GM19043 (cell line): ENCODE data around the gene TRAF4.

Experiments used
- ATAC-seq: cut with Tn5 transposase; IDR thresholded peaks from one replicate; pipeline ENCODE4 v1.9.1; 2021; ENCODE audit warnings: low read depth; ENCODE audit not compliant: unreplicated experiment

Gene TRAF4, protein sequence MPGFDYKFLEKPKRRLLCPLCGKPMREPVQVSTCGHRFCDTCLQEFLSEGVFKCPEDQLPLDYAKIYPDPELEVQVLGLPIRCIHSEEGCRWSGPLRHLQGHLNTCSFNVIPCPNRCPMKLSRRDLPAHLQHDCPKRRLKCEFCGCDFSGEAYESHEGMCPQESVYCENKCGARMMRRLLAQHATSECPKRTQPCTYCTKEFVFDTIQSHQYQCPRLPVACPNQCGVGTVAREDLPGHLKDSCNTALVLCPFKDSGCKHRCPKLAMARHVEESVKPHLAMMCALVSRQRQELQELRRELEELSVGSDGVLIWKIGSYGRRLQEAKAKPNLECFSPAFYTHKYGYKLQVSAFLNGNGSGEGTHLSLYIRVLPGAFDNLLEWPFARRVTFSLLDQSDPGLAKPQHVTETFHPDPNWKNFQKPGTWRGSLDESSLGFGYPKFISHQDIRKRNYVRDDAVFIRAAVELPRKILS

DNA sequence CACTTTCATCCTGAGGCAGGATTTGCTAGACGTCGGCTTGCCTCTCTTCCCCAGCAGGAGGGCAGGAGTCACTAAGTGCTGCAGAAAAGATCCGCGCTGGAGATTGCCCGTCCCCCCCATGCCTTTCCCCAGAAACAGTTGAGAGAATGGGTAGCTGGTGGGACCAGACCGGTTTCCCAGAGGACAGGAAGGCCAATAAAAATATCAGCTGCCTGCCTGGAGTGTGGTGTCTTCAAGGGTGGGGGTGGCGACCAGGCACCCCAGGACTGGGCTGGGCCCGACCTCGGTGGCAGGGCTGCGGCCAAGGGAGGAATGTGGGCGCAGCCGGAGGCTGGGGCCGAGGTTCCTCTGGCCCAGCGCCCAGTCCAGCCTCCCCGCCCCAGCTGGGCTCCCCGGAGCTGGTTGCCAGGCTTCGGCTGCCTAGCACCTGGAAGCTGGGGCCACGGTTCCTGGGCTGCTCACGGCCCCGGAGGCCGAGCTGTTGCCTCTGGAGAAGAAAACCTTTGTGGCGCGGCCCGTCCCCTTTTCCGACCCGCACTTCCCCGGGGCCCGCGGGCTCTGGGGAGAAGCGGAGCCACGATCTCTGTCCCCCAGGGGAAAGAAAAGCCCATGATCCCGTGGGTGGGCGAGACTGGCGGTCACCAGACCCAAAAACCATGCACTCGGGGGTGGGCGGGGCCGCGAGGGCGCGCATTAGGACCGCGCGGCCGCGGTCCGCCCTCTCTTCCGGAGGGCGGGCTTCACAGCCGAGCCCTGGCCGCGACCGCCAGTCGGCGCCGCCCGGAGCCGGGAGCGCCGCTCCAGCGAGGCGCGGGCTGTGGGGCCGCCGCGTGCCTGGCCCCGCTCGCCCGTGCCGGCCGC is at the start of gene TRAF4:
TRAF4 (plus strand) TSS at position 769 of the 861 bp plus-strand sequence. CDS start 102 bp downstream, outside the sequence.
- peak; percentile 45 for ATAC-seq

DNA sequence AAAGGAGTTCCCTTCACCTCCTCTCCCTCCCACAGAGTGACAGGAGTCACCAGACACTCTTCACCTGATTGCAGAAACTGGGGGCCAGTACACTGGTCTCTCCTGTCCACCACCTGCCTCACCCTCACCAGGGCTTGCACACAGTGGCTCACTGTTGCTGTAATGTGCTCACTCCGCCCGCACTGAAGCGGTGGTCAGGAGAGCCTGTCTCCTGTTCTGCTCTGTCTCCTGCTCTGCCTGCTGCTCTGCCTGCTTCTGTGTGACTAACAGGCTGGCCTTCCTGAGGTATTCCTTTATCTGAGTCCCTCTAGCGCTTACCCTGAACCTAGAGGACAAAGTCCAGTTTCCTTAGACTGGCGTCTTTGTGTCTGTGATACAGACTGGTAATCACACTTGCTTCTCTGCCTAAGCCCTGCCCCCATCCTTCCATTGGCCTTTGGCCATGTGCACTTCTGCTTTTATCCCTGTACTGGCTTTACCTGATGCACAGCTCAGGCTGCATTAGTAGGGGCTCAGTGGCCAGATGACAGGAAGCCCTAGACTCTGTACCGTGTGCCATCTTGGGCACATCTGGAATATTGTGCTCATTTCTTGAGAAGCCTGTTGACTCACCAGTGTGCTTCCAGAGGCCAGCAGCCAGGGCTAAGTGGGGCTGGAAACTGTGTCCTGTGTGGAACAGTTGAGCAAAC is 45.4 kb upstream of the TRAF4 start:
- no peak for ATAC-seq

DNA sequence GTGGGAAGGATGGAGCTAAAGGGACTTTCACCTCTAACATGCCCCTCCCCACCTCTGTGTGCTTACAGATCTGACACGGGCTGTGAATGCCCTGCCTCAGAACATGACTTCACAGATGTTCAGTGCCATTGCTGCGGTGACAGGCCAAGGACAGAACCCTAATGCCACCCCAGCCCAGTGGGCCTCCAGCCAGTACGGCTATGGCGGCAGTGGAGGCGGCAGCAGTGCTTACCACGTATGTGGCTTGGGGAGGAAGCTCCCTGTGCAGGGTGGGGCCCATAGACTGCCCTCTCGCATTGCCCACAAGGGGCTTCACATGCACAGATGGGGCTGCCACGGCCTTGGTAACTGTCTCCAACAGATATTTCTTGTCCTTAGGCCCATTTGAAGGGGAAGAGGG is 43.5 kb upstream of the TRAF4 start:
- no peak for ATAC-seq

DNA sequence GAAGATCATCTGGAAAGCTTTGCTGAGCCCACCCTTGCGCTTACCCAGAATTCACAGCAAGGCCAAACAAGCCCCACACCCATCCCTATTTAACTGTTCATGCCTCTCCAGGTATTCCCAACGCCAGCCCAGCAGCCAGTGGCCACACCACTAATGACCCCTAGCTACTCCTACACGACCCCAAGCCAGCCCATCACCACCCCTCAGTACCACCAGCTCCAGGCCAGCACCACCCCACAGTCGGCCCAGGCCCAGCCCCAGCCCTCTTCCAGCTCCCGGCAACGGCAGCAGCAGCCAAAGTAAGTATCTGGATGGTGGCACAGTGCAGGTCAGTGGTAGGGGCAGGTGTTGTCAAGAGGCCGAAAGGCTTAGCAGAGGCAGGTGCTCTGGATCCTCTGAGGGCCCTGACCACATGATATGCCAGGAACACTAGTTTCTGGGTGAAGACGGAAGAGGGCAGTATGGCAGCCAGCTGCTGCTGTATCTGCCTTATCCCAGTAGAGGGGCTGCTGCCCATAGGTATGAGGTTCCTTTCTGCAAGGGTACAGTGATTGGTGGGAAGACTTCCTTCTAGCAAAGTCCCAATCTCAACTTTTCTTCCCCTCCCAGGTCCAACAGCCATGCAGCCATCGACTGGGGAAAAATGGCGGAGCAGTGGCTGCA is 42.9 kb upstream of the TRAF4 start:
- no peak for ATAC-seq

DNA sequence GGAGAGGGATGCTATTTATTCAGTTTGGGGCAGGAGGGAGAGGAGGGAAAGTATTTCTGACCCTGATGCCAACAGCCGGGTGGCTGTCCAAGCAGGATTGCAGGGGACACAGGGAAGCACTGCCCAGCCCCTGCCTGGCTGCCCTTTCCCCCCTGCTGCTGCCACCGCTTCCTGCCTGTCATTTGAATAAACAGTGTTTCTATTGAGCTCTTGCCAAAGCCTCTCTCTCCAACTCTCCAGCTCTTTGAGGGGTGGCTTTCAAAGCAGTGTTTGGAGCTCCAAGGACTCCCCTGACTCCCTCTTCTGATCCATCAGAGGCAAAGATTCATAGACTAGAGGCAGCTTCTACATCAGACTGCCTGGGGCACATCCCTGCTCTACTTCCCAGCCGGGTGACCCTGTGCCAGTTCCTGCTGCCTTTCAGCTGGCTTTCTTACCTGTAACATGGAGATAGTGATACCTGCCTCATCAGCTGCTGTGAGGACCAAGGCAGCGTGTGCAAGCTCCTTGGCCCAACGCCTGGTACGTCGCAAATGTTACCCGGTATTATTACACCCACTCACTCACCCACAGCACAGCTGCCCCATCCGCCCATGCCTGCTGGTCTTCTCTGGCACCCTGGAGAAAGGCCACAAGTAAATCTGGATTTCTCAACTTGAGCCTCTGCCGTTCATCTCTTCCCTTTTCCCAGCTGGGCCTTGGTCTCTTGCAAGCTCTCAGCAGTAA is 41.6 kb upstream of the TRAF4 start:
- ATAC-seq = no peak

DNA sequence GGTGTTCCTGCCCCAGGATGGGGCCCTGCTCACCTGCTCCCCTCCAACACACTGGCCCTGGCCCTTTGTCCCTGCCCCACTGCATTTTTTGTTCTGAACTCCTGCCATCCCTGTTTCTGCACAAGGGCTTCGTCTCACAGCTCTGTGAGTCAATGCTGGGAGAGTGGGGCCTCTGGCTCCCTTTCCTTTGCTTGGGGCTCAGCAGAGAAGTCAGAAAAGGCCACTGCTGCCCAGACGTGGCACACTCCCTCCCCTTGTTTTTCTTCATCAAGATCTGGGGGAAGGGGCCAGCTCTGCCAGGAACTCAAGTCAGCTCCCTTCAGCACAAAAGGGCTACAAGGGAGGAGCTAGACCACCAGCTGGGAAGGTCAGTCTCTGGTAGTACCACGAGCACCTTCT is 41.1 kb upstream of the TRAF4 start:
- ATAC-seq = no peak

DNA sequence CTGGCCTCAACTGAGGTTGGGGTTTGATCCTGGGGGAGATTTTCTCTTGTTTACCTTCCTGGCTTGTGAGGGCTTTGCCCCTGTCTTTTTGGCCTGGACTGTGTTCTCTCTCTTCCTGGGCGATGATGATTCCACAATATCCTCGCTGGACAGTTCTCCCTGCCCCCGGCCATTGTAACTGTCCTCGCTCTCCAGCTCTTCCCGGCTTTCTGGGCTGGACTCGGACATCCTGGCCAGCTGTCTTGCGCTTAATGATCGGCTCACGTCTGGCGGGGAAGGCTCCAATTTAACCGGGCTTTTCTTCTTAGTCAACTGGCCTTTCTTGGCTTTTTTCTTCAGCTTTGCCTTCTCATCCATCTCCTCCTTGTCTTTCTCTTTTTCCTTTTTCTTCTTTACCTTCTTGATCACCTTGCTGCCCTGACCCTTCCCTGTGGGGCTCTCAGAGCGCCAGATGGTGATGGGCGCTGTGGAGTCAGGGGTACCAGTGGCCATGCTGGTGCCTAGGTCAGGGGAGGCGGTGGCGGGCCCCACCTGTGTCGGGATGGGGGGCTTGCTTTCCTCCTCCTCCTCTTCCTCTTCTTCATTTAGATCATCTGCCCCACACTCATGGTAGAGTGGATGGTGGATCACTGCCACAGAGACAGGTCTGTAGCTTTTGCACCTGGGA is 40.1 kb upstream of the TRAF4 start:
- no peak for ATAC-seq

DNA sequence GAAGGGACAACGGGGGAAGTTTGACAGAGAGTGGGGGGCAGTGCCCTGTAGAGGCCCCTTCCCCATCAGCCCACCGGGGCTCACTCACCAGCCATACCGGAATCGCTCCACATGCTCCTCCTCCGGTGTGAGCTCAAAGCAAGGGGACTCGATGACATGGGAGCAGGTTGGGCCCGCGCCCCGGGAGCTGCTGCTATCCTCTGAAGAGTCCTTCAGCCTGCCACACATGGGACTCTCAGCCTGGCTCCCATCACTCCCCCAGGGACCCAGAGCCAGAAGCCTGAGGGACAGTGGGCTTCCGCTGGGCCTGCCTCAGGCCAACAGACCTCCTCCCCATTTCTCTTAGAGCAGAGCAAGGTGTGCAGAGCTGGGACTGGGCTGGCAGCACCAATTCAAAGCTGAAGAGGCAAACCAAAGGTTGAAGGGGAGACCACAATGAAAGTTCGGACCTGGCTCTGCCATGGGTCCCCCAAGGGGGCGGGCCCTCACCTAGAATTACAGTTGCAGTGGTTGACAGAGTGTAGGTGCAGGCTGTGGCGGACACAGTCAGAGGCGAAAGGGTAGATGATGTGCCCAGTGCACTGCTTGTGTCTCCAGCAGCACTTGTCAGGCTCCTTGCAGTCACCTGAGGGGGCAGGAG is 39.5 kb upstream of the TRAF4 start:
- ATAC-seq = no peak

DNA sequence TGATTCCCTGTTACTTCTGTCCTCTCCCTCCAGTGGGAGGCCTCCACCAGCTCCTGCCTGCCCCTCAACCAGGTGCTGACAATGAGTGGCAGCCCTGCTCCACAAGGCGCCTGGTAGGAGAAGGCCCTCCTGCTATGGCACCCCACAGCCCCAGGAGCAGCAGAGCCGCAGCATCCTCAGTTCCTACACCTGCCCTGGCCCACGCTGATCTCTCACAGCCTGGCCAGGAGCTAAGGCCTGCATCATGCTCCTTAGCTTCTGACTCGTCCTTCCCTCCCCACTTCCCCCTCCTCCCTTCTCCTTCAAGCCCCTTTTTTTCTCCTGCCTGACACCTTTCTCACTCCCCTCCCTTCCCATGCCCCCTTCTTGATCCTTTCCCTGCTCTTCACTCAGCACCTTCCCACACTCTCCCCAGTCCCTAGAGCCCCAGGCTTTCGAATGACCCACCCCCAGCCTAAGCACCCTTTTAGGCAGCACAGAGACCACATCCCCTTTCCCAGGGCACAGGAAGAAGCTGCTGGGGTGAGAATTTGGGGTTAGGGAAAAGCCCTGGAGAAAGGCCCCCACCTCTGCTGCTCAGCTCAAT is 38.6 kb upstream of the TRAF4 start:
- ATAC-seq = no peak

DNA sequence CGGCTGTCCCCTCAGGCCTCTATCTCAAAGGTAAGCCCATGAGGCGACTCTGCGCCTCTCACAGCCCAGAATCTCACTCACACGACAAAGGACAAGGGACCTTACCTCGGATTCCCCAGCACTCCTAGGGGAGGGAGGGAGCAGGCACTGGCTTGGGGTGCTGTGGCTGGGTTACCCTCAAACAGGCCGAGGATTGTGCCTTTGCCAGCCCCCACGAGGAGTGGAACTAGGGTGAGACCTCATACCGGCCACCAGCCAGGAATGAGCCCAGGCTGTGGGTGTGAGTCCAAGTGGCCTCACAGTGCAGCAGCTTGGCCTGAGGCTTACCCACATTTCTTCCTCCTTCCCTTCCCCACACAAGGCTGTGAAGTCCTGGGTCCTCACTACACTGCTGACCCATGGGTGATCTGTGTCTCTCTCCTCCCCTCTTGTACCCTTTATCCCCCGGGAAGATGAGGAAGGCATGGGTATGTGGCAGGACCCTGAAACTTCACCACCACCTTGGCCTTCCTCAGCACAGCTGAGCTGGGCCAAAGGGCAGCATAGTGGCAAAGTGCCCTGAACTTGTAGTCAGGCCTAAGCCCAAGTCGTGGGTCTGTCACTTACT is 38.0 kb upstream of the TRAF4 start:
- no peak for ATAC-seq

DNA sequence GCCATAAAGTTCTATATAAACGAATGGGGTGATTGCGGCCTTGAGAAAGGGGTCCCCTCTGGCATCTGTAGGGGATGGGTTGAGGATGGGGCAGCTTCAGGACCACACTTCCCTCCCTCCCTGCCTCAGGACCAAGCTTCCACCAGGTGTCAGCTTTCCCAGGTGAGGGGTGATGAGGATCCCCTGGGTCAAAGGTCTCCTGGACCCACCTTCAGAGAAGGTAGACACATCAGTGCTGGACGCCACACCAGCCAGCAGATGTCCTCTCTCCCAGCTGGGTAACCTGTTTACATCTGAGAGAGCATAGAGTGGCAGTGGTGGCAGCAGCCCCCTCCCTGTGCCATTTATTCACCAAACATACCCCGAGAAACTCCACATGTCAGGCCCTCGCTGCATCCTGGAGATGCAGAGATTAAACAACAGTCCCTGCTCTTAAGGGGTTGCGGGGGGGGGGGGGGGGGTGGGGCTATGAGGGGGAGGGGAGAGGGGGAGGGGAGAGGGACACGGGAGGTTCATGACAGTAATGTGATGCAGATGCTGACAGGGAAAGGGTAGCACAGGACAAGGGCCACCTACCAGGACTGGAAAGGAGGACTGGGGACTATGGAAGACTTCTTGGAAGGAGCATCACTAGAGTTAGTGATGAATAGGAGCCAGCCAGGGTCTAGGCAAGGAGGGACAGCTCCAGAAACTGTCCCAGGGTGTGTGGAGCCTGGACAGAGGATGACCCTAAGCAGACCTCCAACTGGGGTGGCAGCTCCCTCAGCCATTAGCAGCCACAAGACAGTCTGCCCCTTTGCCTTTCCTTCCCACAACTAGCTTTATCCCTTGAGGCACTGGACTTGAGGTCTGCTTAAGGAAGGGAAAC is 37.1 kb upstream of the TRAF4 start:
- ATAC-seq = no peak

DNA sequence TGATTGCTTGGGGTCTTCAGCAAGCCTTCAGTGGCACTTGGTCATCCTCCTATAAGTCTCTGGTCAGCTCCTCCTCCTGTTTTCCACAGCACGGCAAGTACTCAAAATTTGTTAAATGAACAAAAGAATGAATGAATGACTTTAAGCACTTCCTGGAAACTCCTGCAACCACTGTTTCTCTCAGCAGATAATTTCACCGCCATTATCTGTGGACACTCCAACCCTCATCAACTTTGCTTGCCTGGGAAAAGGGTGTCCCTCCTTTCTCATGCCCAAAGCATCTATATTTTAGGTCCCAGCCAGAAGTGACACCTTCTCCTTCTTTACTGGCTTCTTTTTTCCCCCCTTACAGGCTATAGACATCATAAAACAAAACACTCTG is 36.5 kb upstream of the TRAF4 start:
- no peak for ATAC-seq

DNA sequence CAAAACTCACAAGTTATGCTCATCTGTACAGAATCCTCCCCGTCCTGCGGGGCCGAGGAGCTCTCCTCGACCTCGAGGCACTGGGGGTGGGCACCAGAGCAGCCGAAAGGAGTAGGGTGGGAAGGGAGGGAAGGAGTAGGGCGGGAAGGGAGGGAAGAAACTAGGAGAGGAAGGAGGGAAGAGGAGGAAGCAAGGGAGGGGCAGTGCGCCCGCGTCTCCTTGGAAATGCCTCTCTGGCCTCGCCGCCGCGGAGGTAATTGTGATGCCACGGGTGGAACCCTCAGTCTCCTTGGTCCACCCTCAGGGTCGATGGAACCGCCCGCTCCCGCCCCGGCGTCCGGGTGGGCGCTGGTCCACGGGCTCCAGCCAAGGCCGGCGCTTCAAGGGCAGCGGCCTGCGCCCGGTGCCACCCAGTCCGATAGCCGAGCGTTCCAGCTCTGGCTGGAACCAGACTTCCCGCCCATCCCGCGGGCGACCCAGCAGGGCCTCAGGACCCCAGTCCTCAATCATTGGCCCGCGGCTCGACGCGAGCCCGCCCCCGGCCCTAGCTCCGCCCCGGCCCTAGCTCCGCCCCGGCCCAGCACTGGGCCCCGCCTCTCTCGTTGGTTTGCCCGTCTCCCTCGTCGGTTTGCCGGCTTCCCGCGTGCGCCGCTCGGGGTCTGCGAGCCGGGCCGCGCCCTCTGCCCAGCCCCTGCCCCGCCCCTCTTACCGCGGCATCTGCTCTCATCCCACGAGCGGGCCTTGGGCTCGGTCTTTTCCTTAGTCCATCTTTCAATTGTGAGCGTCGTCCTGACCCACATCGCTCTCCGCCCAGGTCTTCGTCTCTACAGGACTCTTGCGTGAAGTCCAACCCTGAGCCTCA is 32.7 kb upstream of the TRAF4 start:
- ATAC-seq = peak; percentile 64

DNA sequence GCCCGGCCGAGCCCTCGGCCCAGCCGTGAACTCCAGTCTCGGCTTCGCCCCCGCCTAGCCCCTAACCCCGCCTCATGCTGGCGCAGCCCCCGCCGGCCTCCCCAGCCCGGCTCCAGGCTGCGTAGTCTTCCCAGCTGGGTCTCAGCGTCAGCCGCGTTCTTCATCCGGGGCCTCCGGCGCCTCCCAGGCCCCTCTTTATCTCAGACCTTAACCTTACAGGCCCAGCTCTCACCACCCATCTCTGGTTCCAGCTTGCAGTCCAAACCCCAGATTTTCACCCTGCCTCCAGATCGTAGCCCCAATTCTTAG is 32.1 kb upstream of the TRAF4 start, which contains the start of gene PROCA1:
PROCA1 (minus strand) TSS at position 166 of the 309 bp plus-strand sequence. CDS start 228 bp downstream, outside the sequence.
- peak; percentile 17 for ATAC-seq

DNA sequence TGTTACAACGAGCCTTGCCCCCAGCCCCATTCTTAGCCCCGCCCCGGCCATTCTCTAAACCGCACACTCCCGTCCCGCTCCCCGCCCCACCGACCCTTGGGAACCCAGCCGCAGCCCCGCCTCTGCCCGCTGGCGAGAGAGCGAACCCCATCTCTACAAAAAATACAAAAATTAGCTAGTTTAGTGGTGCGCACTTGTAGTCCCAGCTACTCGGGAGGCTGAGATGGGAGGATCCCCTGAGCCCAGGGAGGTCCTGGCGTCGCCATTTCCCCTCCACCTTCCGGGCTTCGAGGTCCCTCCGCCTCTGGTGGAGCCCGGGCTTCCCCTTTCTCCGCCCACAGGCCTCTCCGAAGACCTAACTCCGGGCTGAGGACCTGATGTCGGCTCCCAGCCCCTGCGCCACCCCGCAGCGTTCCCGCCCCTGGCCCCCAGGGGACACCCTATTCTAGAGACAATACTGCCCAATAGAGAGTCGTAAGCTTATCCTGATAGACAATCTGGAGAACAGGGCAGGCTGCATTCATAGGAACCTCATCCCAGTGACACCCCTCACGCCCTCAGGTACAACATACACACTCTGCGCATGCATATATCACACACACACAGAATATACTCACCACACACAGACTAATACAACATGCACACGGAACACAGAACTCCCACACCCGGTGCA is 31.6 kb upstream of the TRAF4 start:
- ATAC-seq = no peak
